Neuronal stem cell (in vitro differentiated cells): ENCODE data around the gene GNG12.

Source experiments
- DNase-seq: peaks from one replicate; pipeline ENCODE4 v3.0.0-alpha.2; 2013; ENCODE audit warnings: low spot score
- H2AFZ ChIP-seq: one replicate; pipeline ENCODE4 v1.6.1; 2013; ENCODE audit warnings: mild to moderate bottlenecking, low read length, inconsistent platforms
- H2AK5ac ChIP-seq: 2 replicates; pipeline ENCODE4 v1.6.1; 2013; ENCODE audit warnings: low read depth, mild to moderate bottlenecking, inconsistent platforms, low read length, moderate library complexity, mixed read lengths
- H2BK120ac ChIP-seq: 2 replicates; pipeline ENCODE4 v1.6.1; 2013; ENCODE audit warnings: low read depth, mild to moderate bottlenecking, inconsistent platforms, low read length, moderate library complexity, mixed read lengths
- H2BK12ac ChIP-seq: one replicate; pipeline ENCODE4 v1.6.1; 2013; ENCODE audit warnings: low read length, inconsistent platforms
- H2BK15ac ChIP-seq: 2 replicates; pipeline ENCODE4 v1.6.1; 2013; ENCODE audit warnings: mild to moderate bottlenecking, low read length, inconsistent platforms, mixed read lengths
- H2BK5ac ChIP-seq: one replicate; pipeline ENCODE4 v1.6.1; 2013; ENCODE audit warnings: inconsistent platforms, mild to moderate bottlenecking, low read length, moderate library complexity
- H3K14ac ChIP-seq: one replicate; pipeline ENCODE4 v1.6.1; 2013; ENCODE audit warnings: low read length, inconsistent platforms
- H3K18ac ChIP-seq: 2 replicates; pipeline ENCODE4 v1.6.1; 2013; ENCODE audit warnings: low read length, inconsistent platforms
- H3K23ac ChIP-seq: 2 replicates; pipeline ENCODE4 v1.6.1; 2013; ENCODE audit warnings: low read depth, mild to moderate bottlenecking, mixed read lengths, low read length, inconsistent platforms; ENCODE audit not compliant: poor library complexity
- H3K27ac ChIP-seq: replicated peaks from 3 replicates; pipeline ENCODE4 v1.5.1; 2013; ENCODE audit warnings: low read length, inconsistent platforms
- H3K27me3 ChIP-seq, 3 experiments: 2 replicates each; pipeline ENCODE4 v1.6.1; 2013; ENCODE audit warnings: low read length in 3 of 3, mild to moderate bottlenecking in 2 of 3, inconsistent platforms in 1 of 3, low read depth in 1 of 3, mixed read lengths in 1 of 3, moderate library complexity in 1 of 3; ENCODE audit not compliant: control insufficient read depth in 3 of 3, insufficient read depth in 3 of 3
- H3K36me3 ChIP-seq, 2 donors: replicated peaks in 1 of 2; 2 replicates each; pipeline ENCODE4 v1.6.1; 2013; ENCODE audit warnings: low read length in 2 of 2; ENCODE audit not compliant: control insufficient read depth in 2 of 2, insufficient read depth in 2 of 2
- H3K4ac ChIP-seq: 2 replicates; pipeline ENCODE4 v1.6.1; 2013; ENCODE audit warnings: inconsistent platforms, mild to moderate bottlenecking, low read length, moderate library complexity
- H3K4me1 ChIP-seq, 2 donors: 1 replicate in 1 of 2; 2 replicates in 1 of 2; pipeline ENCODE4 v1.6.1; 2013; ENCODE audit warnings: low read length in 2 of 2, low read depth in 1 of 2; ENCODE audit not compliant: control insufficient read depth in 2 of 2, insufficient read depth in 1 of 2
- H3K4me2 ChIP-seq: one replicate; pipeline ENCODE4 v1.6.1; 2013; ENCODE audit warnings: mild to moderate bottlenecking, low read length, inconsistent platforms; ENCODE audit not compliant: insufficient read depth, poor library complexity, severe bottlenecking
- H3K4me3 ChIP-seq, 2 donors: 2 replicates each; pipeline ENCODE4 v1.5.1; 2013; ENCODE audit warnings: low read length in 2 of 2, mild to moderate bottlenecking in 2 of 2, inconsistent platforms in 1 of 2, moderate library complexity in 1 of 2
- H3K79me1 ChIP-seq: one replicate; pipeline ENCODE4 v1.6.1; 2013; ENCODE audit warnings: low read depth, mild to moderate bottlenecking, inconsistent platforms, low read length, moderate library complexity
- H3K9ac ChIP-seq: one replicate; pipeline ENCODE4 v1.6.1; 2013; ENCODE audit warnings: mild to moderate bottlenecking, low read depth, low read length, inconsistent platforms; ENCODE audit not compliant: poor library complexity
- H3K9me3 ChIP-seq, 2 donors: replicated peaks in 1 of 2; 2 replicates each; pipeline versions ENCODE3 to v1.6.1; 2013; ENCODE audit warnings: low read length in 2 of 2, mild to moderate bottlenecking in 2 of 2, inconsistent platforms in 1 of 2, low read depth in 1 of 2, mixed read lengths in 1 of 2, moderate library complexity in 1 of 2; ENCODE audit not compliant: control insufficient read depth in 2 of 2, insufficient read depth in 1 of 2
- H4K8ac ChIP-seq: one replicate; pipeline ENCODE4 v1.6.1; 2013; ENCODE audit warnings: low read depth, mild to moderate bottlenecking, inconsistent platforms, low read length, moderate library complexity
- H4K91ac ChIP-seq: one replicate; pipeline ENCODE4 v1.6.1; 2013; ENCODE audit warnings: low read length, low read depth, mild to moderate bottlenecking, inconsistent platforms; ENCODE audit not compliant: poor library complexity
- WGBS, 2 donors: extraction: QIAGEN DNeasy Blood & Tissue Kit; methylation state at CpG; one replicate each; pipeline ENCODE4 v1.1.7; 2013; ENCODE audit warnings: missing lambda C conversion rate in 2 of 2, mixed read lengths in 1 of 2; ENCODE audit not compliant: insufficient read length in 2 of 2, insufficient replicate concordance in 1 of 2; ENCODE audit errors: extremely low coverage in 2 of 2; 5-methylcytosine and 5-hydroxymethylcytosine counted together

Gene GNG12

DNA sequence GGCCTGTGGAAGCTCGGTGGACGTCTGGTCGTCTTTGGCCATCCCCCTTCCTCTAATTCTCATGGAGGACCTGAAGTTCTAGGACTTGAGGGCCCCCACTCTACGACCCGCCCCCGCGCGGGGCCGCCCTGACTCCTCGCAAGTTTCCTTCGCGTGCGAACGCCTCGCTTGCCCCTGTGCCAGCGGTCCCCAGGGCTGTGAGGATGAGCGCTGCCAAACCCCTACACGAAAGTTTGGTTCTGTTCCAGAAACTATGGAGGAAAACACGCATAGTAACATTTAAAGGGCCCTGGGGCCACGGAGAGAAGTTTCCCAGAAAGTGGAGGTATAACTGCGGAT is 304 bp upstream of the GNG12 start:
- peak overlapping the region; percentile 96 for H3K4me2 ChIP-seq
- H3K9me3 ChIP-seq = no peaks in the 10 kb centered on the region
- H2BK5ac ChIP-seq = no peak overlapping the region
- H3K18ac ChIP-seq = peak overlapping the region; percentile 67
- peak overlapping the region; percentile 98 for H2AFZ ChIP-seq
- H3K14ac ChIP-seq = no peak overlapping the region
- H2BK12ac ChIP-seq = no peak overlapping the region
- H3K36me3 ChIP-seq = no peaks in the 10 kb centered on the region
- no peak for DNase-seq
- H3K4me3 ChIP-seq = peak overlapping the region; percentile 62 to 95
- H2BK120ac ChIP-seq = no peak overlapping the region
- peaks cover 0 to 16% (median 0%) of the 10 kb centered on the region in 3 experiments for H3K27me3 ChIP-seq
- H3K23ac ChIP-seq = no peak overlapping the region
- WGBS, 2 donors = no CpG with 5 or more reads among the region's 21 CpGs
- H3K4ac ChIP-seq = no peak overlapping the region
- H4K8ac ChIP-seq = no peak overlapping the region
- H4K91ac ChIP-seq = no peak overlapping the region
- H2AK5ac ChIP-seq = peak overlapping the region; percentile 58
- peaks cover 0 to 6% of the 10 kb centered on the region in 2 donors for H3K4me1 ChIP-seq
- H3K79me1 ChIP-seq = no peaks in the 10 kb centered on the region
- no peak overlapping the region for H3K9ac ChIP-seq
- H2BK15ac ChIP-seq = no peak overlapping the region
- no peak overlapping the region for H3K27ac ChIP-seq

GRCh38 chr1:67831850-67832513 is 1.3 kb downstream of the GNG12 start:
- H3K18ac ChIP-seq = peak overlapping the region; percentile 6
- H3K27me3 ChIP-seq = peaks cover 0 to 16% (median 0%) of the 10 kb centered on the region in 3 experiments
- no peak overlapping the region for H4K91ac ChIP-seq
- H2BK120ac ChIP-seq = no peak overlapping the region
- H3K4me2 ChIP-seq = peak overlapping the region; percentile 96
- no peak overlapping the region for H2BK12ac ChIP-seq
- no peak overlapping the region for H3K27ac ChIP-seq
- no peak overlapping the region for H3K14ac ChIP-seq
- no peaks in the 10 kb centered on the region for H3K9me3 ChIP-seq
- H3K23ac ChIP-seq = no peak overlapping the region
- H2BK15ac ChIP-seq = no peak overlapping the region
- peak overlapping the region; percentile 62 to 95 for H3K4me3 ChIP-seq
- no peak overlapping the region for H2AK5ac ChIP-seq
- no peak overlapping the region for H4K8ac ChIP-seq
- H2AFZ ChIP-seq = peak overlapping the region; percentile 98
- no peaks in the 10 kb centered on the region for H3K79me1 ChIP-seq
- H3K36me3 ChIP-seq = peaks cover 0 to 5% of the 10 kb centered on the region in 2 donors
- DNase-seq = peak; percentile 26
- H3K4ac ChIP-seq = no peak overlapping the region
- H3K9ac ChIP-seq = no peak overlapping the region
- H2BK5ac ChIP-seq = no peak overlapping the region
- H3K4me1 ChIP-seq = peaks cover 0 to 6% of the 10 kb centered on the region in 2 donors
- no CpG with 5 or more reads among the region's 34 CpGs for WGBS, 2 donors

DNA sequence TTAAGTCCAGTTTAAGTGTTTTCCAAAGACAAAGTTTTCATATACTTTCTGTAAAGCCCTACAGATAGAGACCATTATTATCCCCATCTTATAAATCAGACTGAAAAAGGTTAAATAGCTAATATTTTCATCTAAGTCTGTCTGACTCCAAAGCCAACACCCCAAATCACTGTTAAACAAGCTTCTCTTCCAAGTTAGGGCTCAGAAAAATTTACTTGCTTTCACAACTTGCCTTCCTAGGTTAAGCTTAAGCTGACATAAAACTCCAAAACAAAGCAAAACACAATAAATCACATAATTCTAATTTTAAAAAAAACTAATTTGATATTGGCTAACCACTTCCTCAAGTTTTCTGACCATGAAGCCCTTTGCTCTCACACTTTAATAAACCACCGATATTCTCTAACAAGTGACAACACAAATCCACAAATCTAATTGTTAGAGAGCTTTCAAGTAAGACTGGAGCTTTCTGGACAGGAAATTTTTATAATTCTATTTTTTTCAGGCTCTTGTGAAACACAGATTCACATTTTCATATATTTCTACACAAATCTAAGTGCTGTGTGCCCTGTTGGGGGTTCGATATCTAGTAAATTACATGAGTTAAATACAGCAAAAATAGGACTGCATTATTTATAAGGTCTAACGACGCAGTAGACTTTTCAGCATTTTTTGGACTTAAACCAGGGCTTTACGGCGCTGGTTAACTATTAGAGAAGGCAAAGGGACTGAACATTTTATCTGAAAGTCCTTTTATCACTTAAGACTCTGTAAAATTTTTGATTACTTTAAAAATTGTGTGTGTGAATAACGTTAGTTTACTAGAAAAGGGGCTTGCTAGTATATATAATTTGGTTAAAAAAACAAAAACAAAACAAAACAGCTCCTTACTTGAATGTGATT is 2.1 kb downstream of the GNG12 start:
- Histone ChIP-seq H2BK12ac (no peak overlapping the region), H3K27me3 (peaks cover 0 to 16% (median 0%) of the 10 kb centered on the region in 3 experiments), H4K91ac (no peak overlapping the region), H3K27ac (no peak overlapping the region), H4K8ac (no peak overlapping the region), H3K4me1 (peaks cover 0 to 6% of the 10 kb centered on the region in 2 donors), H3K4ac (no peak overlapping the region), H2BK15ac (no peak overlapping the region), H2AK5ac (no peak overlapping the region), H3K9me3 (no peaks in the 10 kb centered on the region), H3K4me3 (peak overlapping the region in 1 of 2 donors; percentile 62), H3K9ac (no peak overlapping the region), H3K79me1 (no peaks in the 10 kb centered on the region), H2AFZ (peak overlapping the region; percentile 98), H2BK120ac (no peak overlapping the region), H2BK5ac (no peak overlapping the region), H3K18ac (no peak overlapping the region), H3K23ac (no peak overlapping the region), H3K14ac (no peak overlapping the region), H3K36me3 (peaks cover 0 to 5% of the 10 kb centered on the region in 2 donors), H3K4me2 (peak overlapping the region; percentile 96)
- no CpG with 5 or more reads among the region's 7 CpGs for WGBS, 2 donors
- no peak for DNase-seq

- H4K91ac ChIP-seq = no peak overlapping the region
- H3K18ac ChIP-seq = no peak overlapping the region
- H2BK12ac ChIP-seq = no peak overlapping the region
- no peak overlapping the region for H2BK15ac ChIP-seq
- no peak overlapping the region for H3K4me3 ChIP-seq
- no peak overlapping the region for H3K27ac ChIP-seq
- H2AK5ac ChIP-seq = no peak overlapping the region
- no peak overlapping the region for H3K9ac ChIP-seq
- no peak overlapping the region for H3K14ac ChIP-seq
- H3K79me1 ChIP-seq = no peaks in the 10 kb centered on the region
- no peaks in the 10 kb centered on the region for H3K9me3 ChIP-seq
- no peak overlapping the region for H4K8ac ChIP-seq
- no CpG with 5 or more reads among the region's 5 CpGs for WGBS, 2 donors
- H3K27me3 ChIP-seq = peaks cover 0 to 13% (median 0%) of the 10 kb centered on the region in 3 experiments
- H3K36me3 ChIP-seq = peaks cover 0 to 5% of the 10 kb centered on the region in 2 donors
- no peak overlapping the region for H2BK120ac ChIP-seq
- DNase-seq = no peak
- H3K23ac ChIP-seq = no peak overlapping the region
- no peak overlapping the region for H2AFZ ChIP-seq
- H3K4me1 ChIP-seq = peaks cover 0 to 6% of the 10 kb centered on the region in 2 donors
- H3K4me2 ChIP-seq = no peak overlapping the region
- no peak overlapping the region for H2BK5ac ChIP-seq
- no peak overlapping the region for H3K4ac ChIP-seq
Observed at GRCh38 chr1:67830226-67830625, 3.0 kb downstream of the GNG12 start.
